Measurements from ENCODE around the gene GGA1. TPM values are rescaled to one million over a fixed set of nuclear protein-coding genes. Genes with fewer than 3 reads are reported as not detected.

GGA1 gene
- polyA plus RNA-seq, 1 of the 3 experiments (the other 2 are of a cell fraction): 81.1 TPM

GRCh38 chr22:37664249-37665101 lies 55.8 kb downstream of the GGA1 start:
- CTCF ChIA-PET: interaction anchor here (8.7 to 44.3 kb wide), 2 partner anchors 18 to 31 kb away, joined by 123 to 898 read pairs; partner anchors contain the start of genes NOL12 and SH3BP1
- TF ChIP-seq TCF12 (IDR thresholded peaks at IDR 0.05) (no peak), IRF3 (IDR thresholded peaks at IDR 0.05; ENCODE audit: low read depth, low read length) (no peak), FOSL2 (IDR thresholded peaks at IDR 0.05; ENCODE audit: borderline replicate concordance, low read depth) (no peak)
- POLR2A ChIA-PET: interaction anchor here (0.6 to 1.1 kb wide), 2 partner anchors 10 to 54 kb away, joined by 3 read pairs; no protein-coding TSS in a partner anchor
- H3K27me3 ChIP-seq (ENCODE audit: insufficient read depth): no peaks in the 10 kb centered on the region
- H3K9me2 ChIP-seq: no peaks in the 10 kb centered on the region
- no peak overlapping the region for H3K9ac ChIP-seq
- 87% methylated on average over 16 of the region's 16 CpGs for WGBS (ENCODE audit: low lambda C conversion rate)
- DNase-seq: no peak
- H3K79me2 ChIP-seq (ENCODE audit: insufficient read depth): peaks cover 81% of the 10 kb centered on the region
- no peak overlapping the region for H3K4me2 ChIP-seq
- peaks cover 20% of the 10 kb centered on the region; the same call in 1 of the 2 replicates for H4K20me1 ChIP-seq (ENCODE audit: insufficient read depth)
- H2AFZ ChIP-seq (ENCODE audit: low read depth): no peak overlapping the region
- peaks cover 0 to 2% of the 10 kb centered on the region in 2 experiments for H3K36me3 ChIP-seq (replicated peaks in 1 of 2; ENCODE audit: control insufficient read depth in 1 of 2, insufficient read depth in 2 of 2, low read length in 1 of 2)
- peaks cover 15 to 26% of the 10 kb centered on the region in 2 experiments; a peak in 3 of 4 replicates for H3K4me1 ChIP-seq (ENCODE audit: control insufficient read depth in 1 of 2, insufficient read depth in 2 of 2, low read depth in 1 of 2, low read length in 1 of 2)
- no peaks in the 10 kb centered on the region for H3K9me3 ChIP-seq
- no peak overlapping the region for H3K27ac ChIP-seq (ENCODE audit: low read depth in 2 of 2, low read length in 1 of 2)
- no peak overlapping the region for H3K4me3 ChIP-seq (ENCODE audit: low read depth in 2 of 2, low read length in 1 of 2)
- H3F3A ChIP-seq (replicated peaks; ENCODE audit: insufficient read depth): peaks cover 10% of the 10 kb centered on the region

GRCh38 chr22:37665487-37665886 lies 56.9 kb downstream of the GGA1 start:
- H3K9me3 ChIP-seq: no peaks in the 10 kb centered on the region
- POLR2A ChIA-PET: no interaction called here
- no peaks in the 10 kb centered on the region for H3K27me3 ChIP-seq (ENCODE audit: insufficient read depth)
- no peak overlapping the region for H3K27ac ChIP-seq (ENCODE audit: low read depth in 2 of 2, low read length in 1 of 2)
- H3K9ac ChIP-seq: no peak overlapping the region
- H3K4me1 ChIP-seq (ENCODE audit: control insufficient read depth in 1 of 2, insufficient read depth in 2 of 2, low read depth in 1 of 2, low read length in 1 of 2): peaks cover 11 to 16% of the 10 kb centered on the region in 2 experiments; a peak in 3 of 4 replicates
- peaks cover 0 to 2% of the 10 kb centered on the region in 2 experiments for H3K36me3 ChIP-seq (replicated peaks in 1 of 2; ENCODE audit: control insufficient read depth in 1 of 2, insufficient read depth in 2 of 2, low read length in 1 of 2)
- no peaks in the 10 kb centered on the region for H3K9me2 ChIP-seq
- no peak overlapping the region for H3K4me2 ChIP-seq
- no peak for DNase-seq
- peaks cover 10% of the 10 kb centered on the region for H3F3A ChIP-seq (replicated peaks; ENCODE audit: insufficient read depth)
- no peak overlapping the region for H2AFZ ChIP-seq (ENCODE audit: low read depth)
- 96% methylated on average over 18 of the region's 24 CpGs for WGBS (ENCODE audit: low lambda C conversion rate)
- H3K4me3 ChIP-seq (ENCODE audit: low read depth in 2 of 2, low read length in 1 of 2): no peak overlapping the region
- CTCF ChIA-PET: interaction anchor here (44.3 kb wide), 1 partner anchor 32 kb away, joined by 898 read pairs; the partner anchor contains the start of gene SH3BP1
- peaks cover 10% of the 10 kb centered on the region; the same call in 1 of the 2 replicates for H4K20me1 ChIP-seq (ENCODE audit: insufficient read depth)
- H3K79me2 ChIP-seq (ENCODE audit: insufficient read depth): peaks cover 71% of the 10 kb centered on the region
- TF ChIP-seq TEAD4 (IDR thresholded peaks at IDR 0.05; ENCODE audit: borderline replicate concordance, insufficient read depth): no peak
- TF ChIP-seq ZBTB33 (IDR thresholded peaks at IDR 0.05; ENCODE audit: borderline replicate concordance, low read depth): no peak
- no peak for TF ChIP-seq RCOR1 (IDR thresholded peaks at IDR 0.05; ENCODE audit: low read length)
- no peak for TF ChIP-seq RFX5 (IDR thresholded peaks at IDR 0.05; ENCODE audit: low read length)
- no peak for TF ChIP-seq IRF3 (IDR thresholded peaks at IDR 0.05; ENCODE audit: low read depth, low read length)
- TF ChIP-seq PBX3 (IDR thresholded peaks at IDR 0.05): no peak
- TF ChIP-seq RAD21 (IDR thresholded peaks at IDR 0.05; ENCODE audit: low read length): no peak
- TF ChIP-seq FOSL2 (IDR thresholded peaks at IDR 0.05; ENCODE audit: borderline replicate concordance, low read depth): no peak
- TF ChIP-seq MAX (IDR thresholded peaks at IDR 0.05; ENCODE audit: low read depth): no peak
- no peak for TF ChIP-seq JUND (IDR thresholded peaks at IDR 0.05)
